SU-DHL-6 (cell line): ENCODE results near the gene TMEM127.

Experiments used
- EZH2phosphoT487 ChIP-seq: fragments of 200-600 bp; sonication (generic), shearing (Covaris generic); conservative IDR thresholded peaks from 2 replicates; pipeline ENCODE4 v1.6.1; 2018; ENCODE audit warnings: mild to moderate bottlenecking, antibody characterized with exemption, low read length, moderate library complexity, mixed read lengths
- TF ChIP-seq, protein P1 (sequence below): fragments of 200-600 bp; sonication (generic); IDR thresholded peaks from one replicate; pipeline ENCODE4 v1.5.1; 2017; ENCODE audit warnings: antibody characterized with exemption, mild to moderate bottlenecking, low read length, moderate library complexity; ENCODE audit not compliant: insufficient read depth, poor library complexity, severe bottlenecking

DNA sequence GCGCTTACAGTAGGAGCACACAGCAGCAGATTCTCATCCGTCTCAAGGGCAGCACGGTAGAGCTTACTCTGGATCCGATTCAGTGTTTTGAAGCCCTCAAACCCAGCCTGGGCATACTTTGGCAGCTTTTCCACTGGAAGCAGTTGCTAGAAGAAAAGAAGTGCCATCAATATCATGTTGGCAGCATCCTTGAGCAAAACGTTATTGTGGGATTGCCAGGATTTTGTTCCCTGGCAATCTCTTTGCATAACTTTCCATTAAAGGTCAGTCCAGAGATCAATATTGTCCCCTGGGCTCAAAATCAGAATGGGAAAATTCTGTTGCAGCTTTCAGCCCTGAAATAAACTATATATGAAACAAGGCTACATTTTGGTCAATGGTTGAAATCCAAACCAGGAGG is 31.1 kb upstream of the TMEM127 start:
- TF ChIP-seq, protein P1, sequence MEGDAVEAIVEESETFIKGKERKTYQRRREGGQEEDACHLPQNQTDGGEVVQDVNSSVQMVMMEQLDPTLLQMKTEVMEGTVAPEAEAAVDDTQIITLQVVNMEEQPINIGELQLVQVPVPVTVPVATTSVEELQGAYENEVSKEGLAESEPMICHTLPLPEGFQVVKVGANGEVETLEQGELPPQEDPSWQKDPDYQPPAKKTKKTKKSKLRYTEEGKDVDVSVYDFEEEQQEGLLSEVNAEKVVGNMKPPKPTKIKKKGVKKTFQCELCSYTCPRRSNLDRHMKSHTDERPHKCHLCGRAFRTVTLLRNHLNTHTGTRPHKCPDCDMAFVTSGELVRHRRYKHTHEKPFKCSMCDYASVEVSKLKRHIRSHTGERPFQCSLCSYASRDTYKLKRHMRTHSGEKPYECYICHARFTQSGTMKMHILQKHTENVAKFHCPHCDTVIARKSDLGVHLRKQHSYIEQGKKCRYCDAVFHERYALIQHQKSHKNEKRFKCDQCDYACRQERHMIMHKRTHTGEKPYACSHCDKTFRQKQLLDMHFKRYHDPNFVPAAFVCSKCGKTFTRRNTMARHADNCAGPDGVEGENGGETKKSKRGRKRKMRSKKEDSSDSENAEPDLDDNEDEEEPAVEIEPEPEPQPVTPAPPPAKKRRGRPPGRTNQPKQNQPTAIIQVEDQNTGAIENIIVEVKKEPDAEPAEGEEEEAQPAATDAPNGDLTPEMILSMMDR = no peak
- TF ChIP-seq EZH2phosphoT487 = no peak
